HG02571 (cell line): ENCODE data around the gene TFG.

Source experiments
- ATAC-seq: cut with Tn5 transposase; IDR thresholded peaks from one replicate; pipeline ENCODE4 v1.9.1; 2021; ENCODE audit warnings: mild to moderate bottlenecking, moderate library complexity; ENCODE audit not compliant: unreplicated experiment

The TFG gene

DNA sequence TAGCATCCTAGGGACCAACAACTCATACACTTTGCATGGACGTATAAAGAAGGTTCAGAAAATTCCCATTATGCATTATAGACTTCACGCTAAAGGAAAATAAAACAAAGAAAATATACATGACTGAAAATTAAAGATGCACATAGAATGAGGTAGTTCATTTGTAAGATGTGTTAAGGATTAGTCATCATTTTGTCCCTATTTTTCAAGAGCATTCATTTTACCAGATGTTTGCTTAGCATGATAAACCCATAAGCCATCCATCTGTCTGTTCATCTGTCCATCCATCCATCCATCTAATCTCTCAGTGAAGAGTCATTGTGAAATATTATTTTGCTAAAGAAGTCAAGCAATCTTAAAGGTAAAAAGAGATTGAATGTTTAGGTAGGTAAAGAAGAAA is 80.3 kb downstream of the TFG start:
- no peak for ATAC-seq

DNA sequence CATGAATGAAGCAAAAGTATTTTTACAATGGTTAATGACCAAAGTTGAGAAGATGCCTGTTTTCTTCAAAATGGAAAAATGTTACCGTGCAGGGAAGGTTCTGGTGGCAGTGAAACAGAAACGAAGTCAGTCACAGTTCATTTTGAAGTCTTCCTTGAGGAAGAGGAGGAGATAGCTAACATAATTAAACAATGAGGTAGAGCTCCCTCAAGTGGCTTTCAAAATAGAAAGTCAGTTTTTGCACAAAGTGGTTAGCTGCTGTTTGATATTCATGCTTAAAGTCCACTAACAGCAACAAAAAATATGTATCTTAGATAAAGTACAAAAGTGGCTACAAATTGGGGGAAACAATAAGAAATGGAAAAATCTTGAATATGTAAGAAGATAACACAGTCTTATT is 87.3 kb downstream of the TFG start:
- no peak for ATAC-seq

DNA sequence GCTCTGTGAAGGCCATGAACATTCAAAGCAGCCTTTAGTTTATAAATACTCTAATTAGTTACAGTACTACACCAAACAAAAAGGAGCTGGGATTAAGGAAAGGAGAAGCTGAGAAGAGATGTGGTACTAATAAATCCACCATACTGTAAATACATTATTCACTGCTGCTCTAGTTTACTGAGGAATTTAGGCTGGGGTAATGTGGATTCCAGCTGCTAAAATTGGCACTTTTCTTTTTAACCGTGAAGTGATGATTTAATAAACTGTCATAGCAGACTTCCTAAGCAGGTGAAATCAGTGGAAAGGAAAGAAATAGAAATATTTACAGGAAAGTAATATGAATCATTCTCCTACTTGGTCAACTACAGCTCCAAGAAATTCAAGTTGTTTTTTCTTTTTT is 88.7 kb downstream of the TFG start:
- no peak for ATAC-seq
